ENCODE data around the gene DNAH12.

The DNAH12 gene

DNA sequence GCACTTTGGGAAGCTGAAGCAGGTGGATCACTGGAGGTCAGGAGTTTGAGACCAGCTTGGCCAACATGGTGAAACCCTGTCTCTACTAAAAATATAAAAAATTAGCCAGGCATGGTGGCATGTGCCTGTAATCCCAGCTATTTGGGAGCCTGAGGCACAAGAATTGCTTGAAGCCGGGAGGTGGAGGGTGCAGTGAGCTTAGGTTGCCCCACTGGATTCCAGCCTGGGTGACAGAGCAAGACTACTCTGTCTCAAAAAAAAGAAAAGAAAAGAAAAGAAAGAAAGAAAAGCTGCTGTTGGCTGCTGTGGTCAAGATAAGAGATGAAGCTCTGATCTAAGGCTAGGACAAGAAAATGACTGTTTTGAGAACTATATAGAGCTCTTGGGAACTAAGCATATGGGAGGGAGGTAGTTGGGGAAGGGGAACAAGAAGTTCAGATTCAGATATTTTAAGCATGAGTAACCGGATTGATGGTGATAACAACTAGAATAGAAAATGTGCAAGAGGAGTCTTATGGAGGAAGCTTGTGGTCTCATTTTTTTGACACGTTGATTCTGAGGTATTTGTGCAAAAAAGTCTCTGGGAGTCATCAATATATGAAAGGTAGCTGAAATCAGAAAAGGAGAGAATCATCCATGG, 25.7 kb downstream of the DNAH12 start:
- no peak overlapping the region for H3K27ac ChIP-seq
- no peak overlapping the region for H3K4me3 ChIP-seq (ENCODE audit: low read depth in 1 of 2, low read length in 1 of 2)

GRCh38 chr3:57512166-57512565, 32.0 kb downstream of the DNAH12 start:
- TF ChIP-seq, protein P1, sequence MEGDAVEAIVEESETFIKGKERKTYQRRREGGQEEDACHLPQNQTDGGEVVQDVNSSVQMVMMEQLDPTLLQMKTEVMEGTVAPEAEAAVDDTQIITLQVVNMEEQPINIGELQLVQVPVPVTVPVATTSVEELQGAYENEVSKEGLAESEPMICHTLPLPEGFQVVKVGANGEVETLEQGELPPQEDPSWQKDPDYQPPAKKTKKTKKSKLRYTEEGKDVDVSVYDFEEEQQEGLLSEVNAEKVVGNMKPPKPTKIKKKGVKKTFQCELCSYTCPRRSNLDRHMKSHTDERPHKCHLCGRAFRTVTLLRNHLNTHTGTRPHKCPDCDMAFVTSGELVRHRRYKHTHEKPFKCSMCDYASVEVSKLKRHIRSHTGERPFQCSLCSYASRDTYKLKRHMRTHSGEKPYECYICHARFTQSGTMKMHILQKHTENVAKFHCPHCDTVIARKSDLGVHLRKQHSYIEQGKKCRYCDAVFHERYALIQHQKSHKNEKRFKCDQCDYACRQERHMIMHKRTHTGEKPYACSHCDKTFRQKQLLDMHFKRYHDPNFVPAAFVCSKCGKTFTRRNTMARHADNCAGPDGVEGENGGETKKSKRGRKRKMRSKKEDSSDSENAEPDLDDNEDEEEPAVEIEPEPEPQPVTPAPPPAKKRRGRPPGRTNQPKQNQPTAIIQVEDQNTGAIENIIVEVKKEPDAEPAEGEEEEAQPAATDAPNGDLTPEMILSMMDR (IDR thresholded peaks at IDR 0.05), result no peak
- Histone ChIP-seq H3K4me3 (ENCODE audit: low read depth in 1 of 2, low read length in 1 of 2) (no peak overlapping the region), H3K36me3 (no peaks in the 10 kb centered on the region), H3K27ac (no peak overlapping the region), H3K4me1 (ENCODE audit: control insufficient read depth in 1 of 2, insufficient read depth in 1 of 2, low read depth in 1 of 2, low read length in 1 of 2) (no peaks in the 10 kb centered on the region), H3K9me3 (no peaks in the 10 kb centered on the region), H3K27me3 (no peaks in the 10 kb centered on the region)

More for the DNA sequence above, 25.7 kb downstream of the DNAH12 start:
- TF ChIP-seq, protein P1 (IDR thresholded peaks at IDR 0.05), result no peak
- H3K4me1 ChIP-seq (ENCODE audit: control insufficient read depth in 1 of 2, insufficient read depth in 1 of 2, low read depth in 1 of 2, low read length in 1 of 2), result no peaks in the 10 kb centered on the region
- H3K27me3 ChIP-seq, result no peaks in the 10 kb centered on the region
- no peaks in the 10 kb centered on the region for H3K36me3 ChIP-seq
- H3K9me3 ChIP-seq, result no peaks in the 10 kb centered on the region

- no peaks in the 10 kb centered on the region for H3K36me3 ChIP-seq
- no peak overlapping the region for H3K27ac ChIP-seq
- no peak overlapping the region for H3K4me3 ChIP-seq (ENCODE audit: low read depth in 1 of 2, low read length in 1 of 2)
- H3K9me3 ChIP-seq, result no peaks in the 10 kb centered on the region
- no peaks in the 10 kb centered on the region for H3K27me3 ChIP-seq
- no peaks in the 10 kb centered on the region for H3K4me1 ChIP-seq (ENCODE audit: control insufficient read depth in 1 of 2, insufficient read depth in 1 of 2, low read depth in 1 of 2, low read length in 1 of 2)
- TF ChIP-seq, protein P1 (IDR thresholded peaks at IDR 0.05), result no peak
These were observed 38.2 kb downstream of the DNAH12 start for GRCh38 chr3:57505901-57506300.

- H3K9me3 ChIP-seq, result no peaks in the 10 kb centered on the region
- TF ChIP-seq, protein P1 (IDR thresholded peaks at IDR 0.05), result no peak
- no peak overlapping the region for H3K4me3 ChIP-seq (ENCODE audit: low read depth in 1 of 2, low read length in 1 of 2)
- no peaks in the 10 kb centered on the region for H3K36me3 ChIP-seq
- no peak overlapping the region for H3K27ac ChIP-seq
- H3K4me1 ChIP-seq (ENCODE audit: control insufficient read depth in 1 of 2, insufficient read depth in 1 of 2, low read depth in 1 of 2, low read length in 1 of 2), result no peaks in the 10 kb centered on the region
- no peaks in the 10 kb centered on the region for H3K27me3 ChIP-seq
These were observed 43.6 kb downstream of the DNAH12 start for GRCh38 chr3:57500506-57500905.

DNA sequence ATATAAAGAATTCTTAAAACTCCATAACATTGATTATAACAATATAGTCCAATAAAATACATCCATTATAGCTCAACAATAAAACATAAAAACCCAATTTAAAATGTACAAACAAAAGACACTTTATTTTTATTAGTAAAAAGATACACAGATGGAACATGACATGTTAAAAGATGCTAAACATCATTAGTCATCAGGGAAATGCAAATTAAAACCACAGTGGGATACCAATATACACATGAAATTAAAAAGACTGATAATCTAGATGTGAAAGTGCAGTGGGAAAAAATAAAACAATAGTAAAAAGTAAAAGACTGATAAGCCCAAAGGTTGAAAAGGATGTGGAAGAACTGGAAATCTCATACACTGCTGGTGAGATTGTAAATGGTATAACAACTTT, 46.2 kb downstream of the DNAH12 start:
- Histone ChIP-seq H3K4me1 (ENCODE audit: control insufficient read depth in 1 of 2, insufficient read depth in 1 of 2, low read depth in 1 of 2, low read length in 1 of 2) (no peaks in the 10 kb centered on the region), H3K27me3 (no peaks in the 10 kb centered on the region), H3K27ac (no peak overlapping the region), H3K9me3 (no peaks in the 10 kb centered on the region), H3K36me3 (no peaks in the 10 kb centered on the region), H3K4me3 (ENCODE audit: low read depth in 1 of 2, low read length in 1 of 2) (no peak overlapping the region)
- TF ChIP-seq, protein P1 (IDR thresholded peaks at IDR 0.05), result no peak
